Neuronal stem cell (in vitro differentiated cells): ENCODE results near the gene ZNF319. TPM values are rescaled to one million over a fixed set of nuclear protein-coding genes. Genes with fewer than 3 reads are reported as not detected.
A peak's percentile ranks its signal among the peaks of the same experiment; 100 is the strongest.

ENCODE experiments used
- DNase-seq: peaks from one replicate; pipeline ENCODE4 v3.0.0-alpha.2; 2013; ENCODE audit warnings: low spot score
- H2AFZ ChIP-seq: one replicate; pipeline ENCODE4 v1.6.1; 2013; ENCODE audit warnings: mild to moderate bottlenecking, low read length, inconsistent platforms
- H2AK5ac ChIP-seq: 2 replicates; pipeline ENCODE4 v1.6.1; 2013; ENCODE audit warnings: low read depth, mild to moderate bottlenecking, inconsistent platforms, low read length, moderate library complexity, mixed read lengths
- H2BK120ac ChIP-seq: 2 replicates; pipeline ENCODE4 v1.6.1; 2013; ENCODE audit warnings: low read depth, mild to moderate bottlenecking, inconsistent platforms, low read length, moderate library complexity, mixed read lengths
- H2BK12ac ChIP-seq: one replicate; pipeline ENCODE4 v1.6.1; 2013; ENCODE audit warnings: low read length, inconsistent platforms
- H2BK15ac ChIP-seq: 2 replicates; pipeline ENCODE4 v1.6.1; 2013; ENCODE audit warnings: mild to moderate bottlenecking, low read length, inconsistent platforms, mixed read lengths
- H2BK5ac ChIP-seq: one replicate; pipeline ENCODE4 v1.6.1; 2013; ENCODE audit warnings: inconsistent platforms, mild to moderate bottlenecking, low read length, moderate library complexity
- H3K14ac ChIP-seq: one replicate; pipeline ENCODE4 v1.6.1; 2013; ENCODE audit warnings: low read length, inconsistent platforms
- H3K18ac ChIP-seq: 2 replicates; pipeline ENCODE4 v1.6.1; 2013; ENCODE audit warnings: low read length, inconsistent platforms
- H3K23ac ChIP-seq: 2 replicates; pipeline ENCODE4 v1.6.1; 2013; ENCODE audit warnings: low read depth, mild to moderate bottlenecking, mixed read lengths, low read length, inconsistent platforms; ENCODE audit not compliant: poor library complexity
- H3K27ac ChIP-seq: replicated peaks from 3 replicates; pipeline ENCODE4 v1.5.1; 2013; ENCODE audit warnings: low read length, inconsistent platforms
- H3K27me3 ChIP-seq, 3 experiments: 2 replicates each; pipeline ENCODE4 v1.6.1; 2013; ENCODE audit warnings: low read length in 3 of 3, mild to moderate bottlenecking in 2 of 3, inconsistent platforms in 1 of 3, low read depth in 1 of 3, mixed read lengths in 1 of 3, moderate library complexity in 1 of 3; ENCODE audit not compliant: control insufficient read depth in 3 of 3, insufficient read depth in 3 of 3
- H3K36me3 ChIP-seq, 2 donors: replicated peaks in 1 of 2; 2 replicates each; pipeline ENCODE4 v1.6.1; 2013; ENCODE audit warnings: low read length in 2 of 2; ENCODE audit not compliant: control insufficient read depth in 2 of 2, insufficient read depth in 2 of 2
- H3K4ac ChIP-seq: 2 replicates; pipeline ENCODE4 v1.6.1; 2013; ENCODE audit warnings: inconsistent platforms, mild to moderate bottlenecking, low read length, moderate library complexity
- H3K4me1 ChIP-seq, 2 donors: 1 replicate in 1 of 2; 2 replicates in 1 of 2; pipeline ENCODE4 v1.6.1; 2013; ENCODE audit warnings: low read length in 2 of 2, low read depth in 1 of 2; ENCODE audit not compliant: control insufficient read depth in 2 of 2, insufficient read depth in 1 of 2
- H3K4me2 ChIP-seq: one replicate; pipeline ENCODE4 v1.6.1; 2013; ENCODE audit warnings: mild to moderate bottlenecking, low read length, inconsistent platforms; ENCODE audit not compliant: insufficient read depth, poor library complexity, severe bottlenecking
- H3K4me3 ChIP-seq, 2 donors: 2 replicates each; pipeline ENCODE4 v1.5.1; 2013; ENCODE audit warnings: low read length in 2 of 2, mild to moderate bottlenecking in 2 of 2, inconsistent platforms in 1 of 2, moderate library complexity in 1 of 2
- H3K79me1 ChIP-seq: one replicate; pipeline ENCODE4 v1.6.1; 2013; ENCODE audit warnings: low read depth, mild to moderate bottlenecking, inconsistent platforms, low read length, moderate library complexity
- H3K9ac ChIP-seq: one replicate; pipeline ENCODE4 v1.6.1; 2013; ENCODE audit warnings: mild to moderate bottlenecking, low read depth, low read length, inconsistent platforms; ENCODE audit not compliant: poor library complexity
- H3K9me3 ChIP-seq, 2 donors: replicated peaks in 1 of 2; 2 replicates each; pipeline versions ENCODE3 to v1.6.1; 2013; ENCODE audit warnings: low read length in 2 of 2, mild to moderate bottlenecking in 2 of 2, inconsistent platforms in 1 of 2, low read depth in 1 of 2, mixed read lengths in 1 of 2, moderate library complexity in 1 of 2; ENCODE audit not compliant: control insufficient read depth in 2 of 2, insufficient read depth in 1 of 2
- H4K8ac ChIP-seq: one replicate; pipeline ENCODE4 v1.6.1; 2013; ENCODE audit warnings: low read depth, mild to moderate bottlenecking, inconsistent platforms, low read length, moderate library complexity
- H4K91ac ChIP-seq: one replicate; pipeline ENCODE4 v1.6.1; 2013; ENCODE audit warnings: low read length, low read depth, mild to moderate bottlenecking, inconsistent platforms; ENCODE audit not compliant: poor library complexity
- WGBS, 2 donors: extraction: QIAGEN DNeasy Blood & Tissue Kit; methylation state at CpG; one replicate each; pipeline ENCODE4 v1.1.7; 2013; ENCODE audit warnings: missing lambda C conversion rate in 2 of 2, mixed read lengths in 1 of 2; ENCODE audit not compliant: insufficient read length in 2 of 2, insufficient replicate concordance in 1 of 2; ENCODE audit errors: extremely low coverage in 2 of 2; 5-methylcytosine and 5-hydroxymethylcytosine counted together
- polyA plus RNA-seq, 2 experiments: library from polyadenylated mRNA; stranded (reverse); fragments of 200-250 nt; gene quantifications; one replicate each; pipeline ENCODE4 v1.2.3, GENCODE V29; 2013

The ZNF319 gene
- 7.0 TPM for polyA plus RNA-seq (2013, experiment 1 of 2)
- 8.3 TPM for polyA plus RNA-seq (2013, experiment 2 of 2)

DNA sequence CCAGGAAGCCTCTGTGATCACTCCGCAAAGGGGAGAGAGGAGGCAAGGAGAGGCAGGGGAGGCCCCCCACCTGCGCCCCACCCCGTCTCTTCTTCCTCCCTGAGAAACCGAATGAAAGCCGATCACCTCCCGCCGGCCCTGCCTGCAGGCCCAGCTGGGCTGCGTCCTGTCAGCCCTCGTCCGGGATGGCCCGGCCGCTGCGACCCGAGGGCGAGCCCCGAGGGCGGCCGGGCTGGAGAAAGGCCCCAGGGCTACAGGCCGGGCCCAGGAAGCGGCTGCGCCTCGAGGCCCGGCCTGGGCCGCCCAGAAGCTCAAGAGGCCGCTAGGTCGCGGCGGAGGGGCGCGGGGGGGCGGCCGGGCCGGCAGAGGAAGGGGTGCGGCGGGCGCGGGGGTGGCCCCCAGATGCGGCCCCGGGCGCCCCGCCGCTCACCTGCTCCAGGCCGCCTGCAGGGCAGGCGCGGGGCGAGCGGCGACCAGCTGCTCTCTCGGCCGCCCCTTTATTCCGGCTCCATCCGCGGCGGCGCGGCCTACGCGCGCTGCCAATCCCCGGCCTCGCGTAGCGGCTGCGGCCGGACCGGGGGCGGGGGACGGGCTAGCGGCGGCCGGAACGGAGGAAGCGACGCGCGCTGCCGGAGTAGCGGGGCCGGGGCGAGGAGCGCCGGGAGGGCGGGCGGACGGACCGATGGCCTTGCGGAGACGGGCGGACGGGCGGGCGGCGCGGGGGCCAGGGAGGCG, at the start of gene ZNF319:
Gene ZNF319 (minus strand): TSS at position 702 of the 735 bp plus-strand sequence. CDS start 2,407 bp downstream, outside the sequence.
- Histone ChIP-seq H2AFZ (peak within 1 kb of the TSS; percentile 96), H3K4me2 (peak within 1 kb of the TSS; percentile 100), H2BK120ac (peak within 1 kb of the TSS; percentile 61), H2BK5ac (no peak within 1 kb of the TSS), H3K4me1 (peaks cover 7 to 12% of the 10 kb centered on the region in 2 donors), H3K27ac (peak within 1 kb of the TSS; percentile 71), H3K23ac (peak within 1 kb of the TSS; percentile 93), H3K14ac (peak within 1 kb of the TSS; percentile 21), H2BK12ac (no peak within 1 kb of the TSS), H3K4me3 (peak within 1 kb of the TSS; percentile 72 to 89), H3K36me3 (peaks cover 18 to 52% of the 10 kb centered on the region in 2 donors), H3K9me3 (no peaks in the 10 kb centered on the region), H3K27me3 (no peaks in the 10 kb centered on the region), H2BK15ac (peak within 1 kb of the TSS; percentile 37), H3K9ac (peak within 1 kb of the TSS; percentile 88), H3K79me1 (peaks cover 4% of the 10 kb centered on the region), H2AK5ac (peak within 1 kb of the TSS; percentile 46), H3K18ac (peak within 1 kb of the TSS; percentile 97), H4K91ac (no peak within 1 kb of the TSS), H3K4ac (no peak within 1 kb of the TSS), H4K8ac (no peak within 1 kb of the TSS)
- DNase-seq, result no peak
- no CpG with 5 or more reads among the region's 95 CpGs for WGBS, 2 donors

GRCh38 chr16:58049232-58050185, 49.0 kb upstream of the ZNF319 start:
- Histone ChIP-seq H3K14ac (peak overlapping the region; percentile 31), H3K4me3 (no peak overlapping the region), H2AK5ac (peak overlapping the region; percentile 37), H3K79me1 (no peaks in the 10 kb centered on the region), H3K27ac (no peak overlapping the region), H3K4ac (no peak overlapping the region), H3K9ac (no peak overlapping the region), H3K9me3 (peaks cover 0 to 2% of the 10 kb centered on the region in 2 donors), H3K36me3 (no peaks in the 10 kb centered on the region), H2BK5ac (no peak overlapping the region), H3K18ac (peak overlapping the region; percentile 20), H2AFZ (peak overlapping the region; percentile 23), H3K4me1 (peaks cover 16 to 19% of the 10 kb centered on the region in 2 donors), H2BK120ac (no peak overlapping the region), H4K91ac (no peak overlapping the region), H2BK12ac (peak overlapping the region; percentile 14), H3K23ac (peak overlapping the region; percentile 45), H3K4me2 (no peak overlapping the region), H2BK15ac (no peak overlapping the region), H3K27me3 (no peaks in the 10 kb centered on the region), H4K8ac (no peak overlapping the region)
- no CpG with 5 or more reads among the region's 17 CpGs for WGBS, 2 donors
- no peak for DNase-seq

DNA sequence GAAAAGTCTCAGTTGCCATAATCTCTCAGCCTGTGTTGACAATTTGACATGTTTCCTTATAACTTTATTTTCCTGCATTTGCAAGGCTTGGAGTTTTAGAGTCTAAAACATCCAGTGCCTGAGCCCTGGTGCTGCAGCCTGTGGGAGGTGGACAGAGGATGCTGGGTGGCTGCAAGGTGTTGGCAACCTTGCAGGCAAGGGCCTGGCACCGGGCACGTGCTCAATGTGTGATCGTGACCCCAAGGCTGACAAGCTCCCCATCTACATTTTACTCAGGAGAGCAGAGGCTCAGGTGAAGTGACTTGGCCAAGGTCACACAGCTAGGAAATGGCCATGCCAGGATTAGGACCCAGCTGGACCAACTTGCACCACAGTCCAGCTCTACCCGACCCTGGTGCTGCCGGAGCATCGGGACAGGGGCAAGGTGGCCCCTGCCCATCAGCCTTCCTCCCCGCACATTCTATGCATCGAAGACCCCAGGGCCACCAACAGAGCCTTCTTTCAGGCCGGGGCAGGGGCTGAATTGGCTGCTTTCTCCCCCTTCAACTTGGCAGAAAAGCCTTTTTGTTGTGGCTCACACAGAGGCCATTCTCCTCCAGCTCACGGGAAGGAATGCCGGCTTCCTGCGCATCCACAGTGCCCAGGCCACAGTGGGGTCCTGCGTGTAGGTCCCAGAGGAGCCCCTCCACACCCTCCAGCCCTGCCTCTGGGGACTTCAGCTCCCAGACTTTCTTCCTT, 48.2 kb upstream of the ZNF319 start:
- no peaks in the 10 kb centered on the region for H3K27me3 ChIP-seq
- H3K4me1 ChIP-seq, result peaks cover 16 to 19% of the 10 kb centered on the region in 2 donors
- no peak overlapping the region for H3K27ac ChIP-seq
- no CpG with 5 or more reads among the region's 13 CpGs for WGBS, 2 donors
- no peak overlapping the region for H3K4me3 ChIP-seq
- peak overlapping the region; percentile 89 for H2AFZ ChIP-seq
- no peak overlapping the region for H2BK5ac ChIP-seq
- peak overlapping the region; percentile 3 for H2AK5ac ChIP-seq
- peaks cover 0 to 2% of the 10 kb centered on the region in 2 donors for H3K9me3 ChIP-seq
- H3K14ac ChIP-seq, result no peak overlapping the region
- peaks cover under 1 to 2% of the 10 kb centered on the region in 2 donors for H3K36me3 ChIP-seq
- no peaks in the 10 kb centered on the region for H3K79me1 ChIP-seq
- no peak overlapping the region for H4K91ac ChIP-seq
- H2BK120ac ChIP-seq, result peak overlapping the region; percentile 82
- no peak overlapping the region for H2BK15ac ChIP-seq
- no peak overlapping the region for H3K4ac ChIP-seq
- peak overlapping the region; percentile 58 for H3K23ac ChIP-seq
- DNase-seq, result no peak
- H2BK12ac ChIP-seq, result no peak overlapping the region
- H3K4me2 ChIP-seq, result no peak overlapping the region
- H4K8ac ChIP-seq, result peak overlapping the region; percentile 48
- H3K18ac ChIP-seq, result peak overlapping the region; percentile 42
- H3K9ac ChIP-seq, result no peak overlapping the region
